Neural crest cell (in vitro differentiated cells): Measurements from ENCODE around the gene ZNF516. TPM values are rescaled to one million over a fixed set of nuclear protein-coding genes. Genes with fewer than 3 reads are reported as not detected.

Experiments
- DNase-seq: peaks from one replicate; pipeline ENCODE4 v3.0.0; 2021; ENCODE audit warnings: low read depth, mixed read lengths, low spot score
- H3K27ac Mint-ChIP-seq: one replicate; pipeline ENCODE4 v1.8.0; 2021; ENCODE audit warnings: mild to moderate bottlenecking, mixed read lengths; ENCODE audit not compliant: unreplicated experiment
- H3K27me3 Mint-ChIP-seq: 2 replicates; pipeline ENCODE4 v1.8.0; 2021; ENCODE audit warnings: low read depth, mild to moderate bottlenecking, mixed read lengths
- H3K36me3 Mint-ChIP-seq: 2 replicates; pipeline ENCODE4 v1.8.0; 2021; ENCODE audit warnings: low read depth, mild to moderate bottlenecking, mixed read lengths
- H3K4me1 Mint-ChIP-seq: 2 replicates; pipeline ENCODE4 v1.8.0; 2021; ENCODE audit warnings: mixed read lengths
- H3K4me3 Mint-ChIP-seq: one replicate; pipeline ENCODE4 v1.8.0; 2021; ENCODE audit warnings: mild to moderate bottlenecking, mixed read lengths
- H3K9me3 Mint-ChIP-seq: 2 replicates; pipeline ENCODE4 v1.8.0; 2021; ENCODE audit warnings: mixed read lengths
- total RNA-seq: library from RNA; stranded (reverse); gene quantifications from 2 replicates; pipeline ENCODE4 v1.2.1, GENCODE V29; 2021
- TF ChIP-seq, protein P1 (sequence below): fragments of 200-600 bp; sonication (generic); conservative IDR thresholded peaks from 2 replicates; pipeline ENCODE4 v1.5.0; 2021; ENCODE audit warnings: antibody characterized with exemption, mild to moderate bottlenecking

The ZNF516 gene
- total RNA-seq, 1 donor from 2014 or later, result 91.2 TPM

DNA sequence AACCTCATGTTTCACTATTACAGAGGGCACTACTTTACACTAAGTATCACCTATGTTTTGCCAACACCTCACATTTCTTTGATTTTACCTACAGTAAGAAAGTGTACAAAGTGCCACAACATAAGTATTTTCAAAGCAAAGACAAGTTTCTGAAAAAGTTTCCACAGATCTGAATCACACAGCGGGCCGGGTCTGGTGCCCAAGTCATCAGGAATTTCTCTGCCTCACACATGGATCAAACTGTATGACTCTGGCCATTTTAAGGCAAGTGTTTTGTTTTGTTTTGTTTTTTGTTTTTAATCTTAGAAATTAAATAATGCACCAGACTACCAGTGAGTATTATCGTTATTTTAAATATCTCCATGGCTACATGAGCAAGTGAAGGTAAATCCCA, 73.4 kb downstream of the ZNF516 start:
- Mint-ChIP-seq H3K36me3 (no peaks in the 10 kb centered on the region), H3K27me3 (no peaks in the 10 kb centered on the region), H3K4me1 (peaks cover 45% of the 10 kb centered on the region), H3K4me3 (no peak overlapping the region), H3K27ac (no peak overlapping the region), H3K9me3 (no peaks in the 10 kb centered on the region)
- TF ChIP-seq, protein P1, sequence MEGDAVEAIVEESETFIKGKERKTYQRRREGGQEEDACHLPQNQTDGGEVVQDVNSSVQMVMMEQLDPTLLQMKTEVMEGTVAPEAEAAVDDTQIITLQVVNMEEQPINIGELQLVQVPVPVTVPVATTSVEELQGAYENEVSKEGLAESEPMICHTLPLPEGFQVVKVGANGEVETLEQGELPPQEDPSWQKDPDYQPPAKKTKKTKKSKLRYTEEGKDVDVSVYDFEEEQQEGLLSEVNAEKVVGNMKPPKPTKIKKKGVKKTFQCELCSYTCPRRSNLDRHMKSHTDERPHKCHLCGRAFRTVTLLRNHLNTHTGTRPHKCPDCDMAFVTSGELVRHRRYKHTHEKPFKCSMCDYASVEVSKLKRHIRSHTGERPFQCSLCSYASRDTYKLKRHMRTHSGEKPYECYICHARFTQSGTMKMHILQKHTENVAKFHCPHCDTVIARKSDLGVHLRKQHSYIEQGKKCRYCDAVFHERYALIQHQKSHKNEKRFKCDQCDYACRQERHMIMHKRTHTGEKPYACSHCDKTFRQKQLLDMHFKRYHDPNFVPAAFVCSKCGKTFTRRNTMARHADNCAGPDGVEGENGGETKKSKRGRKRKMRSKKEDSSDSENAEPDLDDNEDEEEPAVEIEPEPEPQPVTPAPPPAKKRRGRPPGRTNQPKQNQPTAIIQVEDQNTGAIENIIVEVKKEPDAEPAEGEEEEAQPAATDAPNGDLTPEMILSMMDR, result no peak
- DNase-seq, result no peak

DNA sequence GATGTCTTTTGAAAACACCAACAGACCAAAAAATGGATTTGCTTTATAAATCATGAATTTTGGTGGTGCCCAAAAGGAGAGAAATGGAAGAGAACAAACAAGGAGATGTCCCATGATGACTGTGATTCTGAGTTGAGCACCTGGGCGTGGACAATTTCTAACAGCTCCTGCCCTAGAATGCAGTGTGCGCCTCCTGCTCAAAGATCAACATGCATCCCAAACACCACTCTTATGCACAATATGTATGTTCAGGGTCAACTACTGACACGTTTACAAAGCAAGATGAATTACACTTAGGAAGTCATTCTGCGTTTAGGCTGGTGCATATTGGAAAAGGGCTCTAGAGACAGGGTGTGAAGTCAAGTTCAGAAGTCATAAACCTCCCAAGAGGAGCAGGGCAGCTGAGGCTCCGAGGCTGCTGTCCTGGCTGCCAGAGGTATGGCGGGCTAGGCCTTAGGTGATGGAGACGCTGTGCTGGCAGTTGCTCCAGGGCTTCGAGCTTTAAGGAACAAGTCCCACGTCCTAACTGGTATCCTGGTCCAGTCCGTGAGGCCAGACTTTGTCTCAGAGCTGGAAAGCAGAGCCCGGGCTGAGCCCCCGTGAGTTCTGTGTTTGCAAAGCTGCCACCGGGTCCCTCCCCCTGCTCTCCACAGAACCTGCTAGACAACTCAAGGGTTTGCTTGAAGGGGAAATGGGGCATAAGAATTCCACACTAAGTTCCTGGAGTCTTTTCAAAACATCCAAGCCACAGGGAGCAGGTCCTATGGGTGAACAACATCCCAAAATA, 74.0 kb downstream of the ZNF516 start:
- no peaks in the 10 kb centered on the region for H3K27me3 Mint-ChIP-seq
- no peaks in the 10 kb centered on the region for H3K9me3 Mint-ChIP-seq

DNA sequence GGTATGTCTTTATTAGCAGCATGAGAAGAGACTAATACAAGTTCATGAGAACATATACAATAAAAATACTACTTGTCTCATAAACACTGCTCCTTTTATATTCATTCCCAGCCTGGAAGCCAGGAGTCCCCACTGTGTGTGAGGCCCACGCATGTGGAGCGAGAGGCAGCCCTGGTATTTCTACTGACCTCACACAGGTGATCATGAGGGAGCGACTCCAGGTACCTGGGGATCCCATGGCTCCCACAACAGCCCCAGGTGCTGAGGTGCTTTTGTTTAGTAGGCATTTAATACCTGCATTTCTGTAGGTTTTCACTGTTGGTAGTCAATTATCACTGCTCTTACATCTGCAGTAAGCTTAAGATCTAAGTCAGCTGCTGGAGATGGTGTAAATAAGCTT, 75.2 kb downstream of the ZNF516 start:
- H3K27me3 Mint-ChIP-seq, result no peaks in the 10 kb centered on the region
- H3K27ac Mint-ChIP-seq, result no peak overlapping the region
- H3K9me3 Mint-ChIP-seq, result no peaks in the 10 kb centered on the region
- DNase-seq, result no peak
- H3K4me3 Mint-ChIP-seq, result no peak overlapping the region
- TF ChIP-seq, protein P1, result no peak
- no peaks in the 10 kb centered on the region for H3K36me3 Mint-ChIP-seq
- peaks cover 39% of the 10 kb centered on the region for H3K4me1 Mint-ChIP-seq

More for the DNA sequence above, 74.0 kb downstream of the ZNF516 start:
- no peak for DNase-seq
- TF ChIP-seq, protein P1, result no peak
- H3K4me1 Mint-ChIP-seq, result peaks cover 45% of the 10 kb centered on the region
- no peak overlapping the region for H3K4me3 Mint-ChIP-seq
- no peak overlapping the region for H3K27ac Mint-ChIP-seq
- no peaks in the 10 kb centered on the region for H3K36me3 Mint-ChIP-seq

DNA sequence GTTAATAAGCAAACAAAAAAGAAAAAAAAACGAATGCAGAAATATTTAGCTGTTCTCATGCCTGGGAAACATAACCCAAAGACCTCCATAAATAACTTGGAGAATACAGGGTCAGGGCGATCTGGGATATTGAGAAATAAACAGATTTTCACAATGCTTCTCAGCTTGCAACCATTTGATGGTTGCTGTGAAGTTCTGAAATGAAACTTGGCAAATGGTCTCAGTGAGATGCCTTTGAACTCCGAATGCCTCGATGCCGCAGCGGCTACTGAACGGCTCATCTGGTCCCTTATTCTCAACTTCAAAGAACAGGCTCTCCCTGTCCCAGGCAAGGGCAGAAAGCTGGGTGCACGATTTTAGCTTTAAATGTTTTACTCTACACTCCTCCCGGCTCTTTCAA, 78.1 kb downstream of the ZNF516 start:
- Mint-ChIP-seq H3K4me3 (peak overlapping the region; percentile 29), H3K4me1 (peaks cover 47% of the 10 kb centered on the region), H3K27ac (no peak overlapping the region), H3K36me3 (peaks cover 3% of the 10 kb centered on the region), H3K27me3 (no peaks in the 10 kb centered on the region), H3K9me3 (no peaks in the 10 kb centered on the region)
- TF ChIP-seq, protein P1, result no peak
- no peak for DNase-seq

DNA sequence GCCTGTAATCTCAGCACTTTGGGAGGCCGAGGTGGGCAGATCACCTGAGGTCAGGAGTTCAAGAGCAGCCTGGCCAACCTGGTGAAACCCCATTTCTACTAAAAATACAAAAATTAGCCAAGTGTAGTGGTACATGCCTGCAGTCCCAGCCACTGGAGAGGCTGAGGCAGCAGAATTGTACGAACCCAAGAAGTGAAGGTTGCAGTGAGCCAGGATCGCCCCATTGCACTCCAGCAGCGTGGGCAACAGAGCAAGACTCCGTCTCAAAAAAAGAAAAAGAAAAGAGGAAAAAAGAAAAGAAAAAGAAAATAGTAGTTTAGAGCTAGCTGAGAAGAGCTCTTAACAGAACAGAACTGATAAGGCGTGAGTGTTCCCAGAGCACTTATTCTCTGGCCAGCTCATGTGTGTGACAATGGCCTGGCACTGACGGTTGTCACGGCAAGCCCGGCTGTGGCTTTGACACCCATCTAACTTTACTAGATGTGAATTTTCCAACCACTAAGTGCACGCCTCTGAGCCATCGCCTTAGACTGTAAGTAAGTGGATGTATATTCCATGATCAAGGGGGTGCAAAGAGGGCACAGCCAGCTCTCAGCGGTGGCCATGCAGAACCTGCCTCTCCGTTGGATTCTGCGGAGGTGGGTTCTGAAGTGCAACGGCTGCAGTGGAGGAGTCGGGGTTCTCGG, 80.0 kb downstream of the ZNF516 start:
- Mint-ChIP-seq H3K4me3 (no peak overlapping the region), H3K27me3 (no peaks in the 10 kb centered on the region), H3K27ac (no peak overlapping the region), H3K4me1 (peaks cover 55% of the 10 kb centered on the region), H3K36me3 (peaks cover 9% of the 10 kb centered on the region), H3K9me3 (no peaks in the 10 kb centered on the region)
- DNase-seq, result no peak
- TF ChIP-seq, protein P1, result no peak
